Astrocyte (in vitro differentiated cells and primary cell): ENCODE results near the gene IL9R. TPM values are rescaled to one million over a fixed set of nuclear protein-coding genes. Genes with fewer than 3 reads are reported as not detected.

Source experiments
- DNase-seq: peaks from one replicate; pipeline ENCODE4 v3.0.0-alpha.2; 2010; ENCODE audit warnings: low read depth
- FAIRE-seq: peaks from 2 replicates; lab custom pipeline; 2011; peaks lifted over from hg19 to GRCh38; lab: Jason Lieb, UNC
- H2AFZ ChIP-seq: 2 replicates; pipeline ENCODE4 v1.6.0; 2012; ENCODE audit warnings: low read depth, low read length, inconsistent platforms
- H3K27ac ChIP-seq: 2 replicates; pipeline ENCODE4 v1.5.1; 2011; ENCODE audit warnings: low read depth, low read length, inconsistent platforms
- H3K27me3 ChIP-seq: 2 replicates; pipeline ENCODE4 v1.6.0; 2011; ENCODE audit warnings: low read length, inconsistent platforms; ENCODE audit not compliant: insufficient read depth
- H3K36me3 ChIP-seq: 2 replicates; pipeline ENCODE4 v1.5.1; 2011; ENCODE audit warnings: low read length, inconsistent platforms; ENCODE audit not compliant: insufficient read depth
- H3K4me1 ChIP-seq: 2 replicates; pipeline ENCODE4 v1.5.1; 2011; ENCODE audit warnings: low read length, inconsistent platforms; ENCODE audit not compliant: insufficient read depth
- H3K4me2 ChIP-seq: 2 replicates; pipeline ENCODE4 v1.6.0; 2012; ENCODE audit warnings: low read length, inconsistent platforms
- H3K4me3 ChIP-seq: 2 replicates; pipeline ENCODE4 v1.5.1; 2011; ENCODE audit warnings: low read depth, mild to moderate bottlenecking, low read length, inconsistent platforms; ENCODE audit not compliant: insufficient read depth
- H3K79me2 ChIP-seq: 2 replicates; pipeline ENCODE4 v1.6.0; 2012; ENCODE audit warnings: mild to moderate bottlenecking, low read length, inconsistent platforms; ENCODE audit not compliant: insufficient read depth
- H3K9ac ChIP-seq: 2 replicates; pipeline ENCODE4 v1.6.0; 2012; ENCODE audit warnings: mild to moderate bottlenecking, low read length, inconsistent platforms
- H3K9me3 ChIP-seq: 2 replicates; pipeline ENCODE4 v1.5.1; 2012; ENCODE audit warnings: low read depth, mild to moderate bottlenecking, low read length, inconsistent platforms; ENCODE audit not compliant: insufficient read depth
- H4K20me1 ChIP-seq: 2 replicates; pipeline ENCODE4 v1.6.0; 2012; ENCODE audit warnings: low read length, inconsistent platforms; ENCODE audit not compliant: insufficient read depth
- H3K27ac Mint-ChIP-seq: one replicate; pipeline ENCODE4 v1.8.0; 2021; ENCODE audit warnings: mild to moderate bottlenecking, mixed read lengths; ENCODE audit not compliant: unreplicated experiment
- H3K27me3 Mint-ChIP-seq: one replicate; pipeline ENCODE4 v1.8.0; 2021; ENCODE audit warnings: low read depth, mixed read lengths; ENCODE audit not compliant: unreplicated experiment
- H3K36me3 Mint-ChIP-seq: one replicate; pipeline ENCODE4 v1.8.0; 2021; ENCODE audit warnings: low read depth, mixed read lengths; ENCODE audit not compliant: unreplicated experiment
- H3K4me1 Mint-ChIP-seq: one replicate; pipeline ENCODE4 v1.8.0; 2021; ENCODE audit warnings: low read depth, mixed read lengths; ENCODE audit not compliant: unreplicated experiment
- H3K4me3 Mint-ChIP-seq: one replicate; pipeline ENCODE4 v1.8.0; 2021; ENCODE audit warnings: mild to moderate bottlenecking, moderate library complexity, mixed read lengths; ENCODE audit not compliant: unreplicated experiment
- H3K9me3 Mint-ChIP-seq: one replicate; pipeline ENCODE4 v1.8.0; 2021; ENCODE audit warnings: mild to moderate bottlenecking, mixed read lengths; ENCODE audit not compliant: unreplicated experiment
- CTCF ChIP-seq: IDR thresholded peaks from 2 replicates; pipeline ENCODE4 v1.5.1; 2011; ENCODE audit warnings: low read depth, mild to moderate bottlenecking, inconsistent platforms, low read length, moderate library complexity; ENCODE audit not compliant: insufficient read depth
- EZH2 ChIP-seq: IDR thresholded peaks from 2 replicates; pipeline ENCODE4 v1.6.1; 2012; ENCODE audit warnings: mild to moderate bottlenecking, low read length, inconsistent platforms; ENCODE audit not compliant: insufficient read depth
- total RNA-seq: library from RNA; stranded (reverse); gene quantifications from 2 replicates; pipeline ENCODE4 v1.2.1, GENCODE V29; 2021

Gene IL9R
- total RNA-seq, 1 donor from 2014 or later = not detected

GRCh38 chrX:155959018-155959587 lies 38.4 kb upstream of the IL9R start:
- Histone ChIP-seq H3K79me2 (no peaks in the 10 kb centered on the region), H2AFZ (no peak overlapping the region), H3K9me3 (no peaks in the 10 kb centered on the region), H3K27ac (no peak overlapping the region), H3K4me2 (no peak overlapping the region), H3K9ac (no peak overlapping the region), H3K27me3 (no peaks in the 10 kb centered on the region), H3K4me1 (no peaks in the 10 kb centered on the region), H3K4me3 (no peak overlapping the region), H3K36me3 (no peaks in the 10 kb centered on the region), H4K20me1 (no peaks in the 10 kb centered on the region)
- Mint-ChIP-seq H3K4me1 (no peaks in the 10 kb centered on the region), H3K36me3 (no peaks in the 10 kb centered on the region), H3K9me3 (peaks cover 8% of the 10 kb centered on the region), H3K4me3 (no peak overlapping the region), H3K27me3 (no peaks in the 10 kb centered on the region), H3K27ac (no peak overlapping the region)
- DNase-seq = no peak
- no peak for TF ChIP-seq EZH2
- no peak for TF ChIP-seq CTCF
- FAIRE-seq = no peak

- TF ChIP-seq CTCF (no peak), EZH2 (no peak)
- Mint-ChIP-seq H3K36me3 (no peaks in the 10 kb centered on the region), H3K4me1 (no peaks in the 10 kb centered on the region), H3K27me3 (no peaks in the 10 kb centered on the region), H3K4me3 (no peak overlapping the region), H3K9me3 (peaks cover 17% of the 10 kb centered on the region), H3K27ac (no peak overlapping the region)
- H3K27ac ChIP-seq = no peak overlapping the region
- no peak for DNase-seq
- no peaks in the 10 kb centered on the region for H3K4me1 ChIP-seq
- no peaks in the 10 kb centered on the region for H3K79me2 ChIP-seq
- no peak overlapping the region for H3K4me2 ChIP-seq
- H3K36me3 ChIP-seq = no peaks in the 10 kb centered on the region
- no peaks in the 10 kb centered on the region for H3K9me3 ChIP-seq
- no peak for FAIRE-seq
- no peak overlapping the region for H3K4me3 ChIP-seq
- H3K27me3 ChIP-seq = no peaks in the 10 kb centered on the region
- H2AFZ ChIP-seq = no peak overlapping the region
- H4K20me1 ChIP-seq = no peaks in the 10 kb centered on the region
- H3K9ac ChIP-seq = no peak overlapping the region
These were observed 34.6 kb upstream of the IL9R start for GRCh38 chrX:155962906-155963305.

GRCh38 chrX:155966876-155967275 lies 30.6 kb upstream of the IL9R start:
- Histone ChIP-seq H3K4me1 (no peaks in the 10 kb centered on the region), H3K9ac (no peak overlapping the region), H3K4me2 (no peak overlapping the region), H4K20me1 (no peaks in the 10 kb centered on the region), H3K79me2 (no peaks in the 10 kb centered on the region), H3K4me3 (no peak overlapping the region), H3K9me3 (no peaks in the 10 kb centered on the region), H2AFZ (no peak overlapping the region), H3K36me3 (no peaks in the 10 kb centered on the region), H3K27ac (no peak overlapping the region), H3K27me3 (no peaks in the 10 kb centered on the region)
- TF ChIP-seq EZH2 (no peak), CTCF (peak; percentile 9)
- FAIRE-seq (no peak), DNase-seq (no peak)
- H3K27ac Mint-ChIP-seq = no peak overlapping the region
- H3K36me3 Mint-ChIP-seq = no peaks in the 10 kb centered on the region
- no peaks in the 10 kb centered on the region for H3K4me1 Mint-ChIP-seq
- peaks cover 20% of the 10 kb centered on the region for H3K9me3 Mint-ChIP-seq
- peaks cover 2% of the 10 kb centered on the region for H3K27me3 Mint-ChIP-seq
- no peak overlapping the region for H3K4me3 Mint-ChIP-seq
